Measurements from ENCODE around the gene LIX1L.

LIX1L gene

DNA sequence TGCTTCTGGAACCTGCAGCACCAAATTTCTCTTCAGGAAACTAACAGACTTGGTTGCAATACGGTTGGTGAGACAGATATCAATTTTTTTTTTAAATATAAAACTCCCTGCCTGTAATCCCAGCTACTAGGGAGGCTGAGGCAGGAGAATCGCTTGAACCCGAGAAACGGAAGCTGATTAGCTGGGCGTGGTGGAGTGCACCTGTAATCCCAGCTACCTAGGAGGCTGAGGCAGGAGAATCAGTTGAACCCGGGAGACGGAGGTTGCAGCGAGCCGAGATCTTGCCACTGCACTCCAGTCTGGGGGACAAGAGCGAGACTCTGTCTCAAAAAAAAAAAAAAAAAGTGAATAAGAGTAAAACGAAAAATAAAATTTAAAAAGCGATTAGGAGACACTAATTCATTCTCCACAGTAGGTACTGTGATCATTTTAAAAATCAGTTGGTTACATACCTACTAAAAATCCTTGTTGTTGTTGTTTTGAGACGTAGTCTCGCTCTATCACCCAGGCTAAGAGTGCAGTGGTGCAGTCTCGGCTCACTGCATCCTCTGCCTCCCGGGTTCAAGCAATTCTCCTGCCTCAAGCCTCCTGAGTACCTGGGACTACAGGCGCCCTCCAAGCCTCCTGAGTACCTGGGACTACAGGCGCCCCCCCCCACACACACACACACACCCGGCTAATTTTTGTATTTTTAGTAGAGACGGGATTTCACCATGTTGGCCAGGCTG is 29.7 kb downstream of the LIX1L start (continued):
- TF ChIP-seq ZFP30 (CRISPR knock-in tag; IDR thresholded peaks at IDR 0.05), result no peak
- TF ChIP-seq, protein P1, sequence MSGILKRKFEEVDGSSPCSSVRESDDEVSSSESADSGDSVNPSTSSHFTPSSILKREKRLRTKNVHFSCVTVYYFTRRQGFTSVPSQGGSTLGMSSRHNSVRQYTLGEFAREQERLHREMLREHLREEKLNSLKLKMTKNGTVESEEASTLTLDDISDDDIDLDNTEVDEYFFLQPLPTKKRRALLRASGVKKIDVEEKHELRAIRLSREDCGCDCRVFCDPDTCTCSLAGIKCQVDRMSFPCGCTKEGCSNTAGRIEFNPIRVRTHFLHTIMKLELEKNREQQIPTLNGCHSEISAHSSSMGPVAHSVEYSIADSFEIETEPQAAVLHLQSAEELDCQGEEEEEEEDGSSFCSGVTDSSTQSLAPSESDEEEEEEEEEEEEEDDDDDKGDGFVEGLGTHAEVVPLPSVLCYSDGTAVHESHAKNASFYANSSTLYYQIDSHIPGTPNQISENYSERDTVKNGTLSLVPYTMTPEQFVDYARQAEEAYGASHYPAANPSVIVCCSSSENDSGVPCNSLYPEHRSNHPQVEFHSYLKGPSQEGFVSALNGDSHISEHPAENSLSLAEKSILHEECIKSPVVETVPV (CRISPR knock-in tag; IDR thresholded peaks at IDR 0.05), result no peak; the same call in 1 of the 2 replicates
- no peak for TF ChIP-seq GLIS3 (CRISPR knock-in tag; IDR thresholded peaks at IDR 0.05)
- no peak for TF ChIP-seq SNAI2 (CRISPR knock-in tag; IDR thresholded peaks at IDR 0.05)
- TF ChIP-seq CSDC2 (CRISPR knock-in tag; IDR thresholded peaks at IDR 0.05), result no peak

DNA sequence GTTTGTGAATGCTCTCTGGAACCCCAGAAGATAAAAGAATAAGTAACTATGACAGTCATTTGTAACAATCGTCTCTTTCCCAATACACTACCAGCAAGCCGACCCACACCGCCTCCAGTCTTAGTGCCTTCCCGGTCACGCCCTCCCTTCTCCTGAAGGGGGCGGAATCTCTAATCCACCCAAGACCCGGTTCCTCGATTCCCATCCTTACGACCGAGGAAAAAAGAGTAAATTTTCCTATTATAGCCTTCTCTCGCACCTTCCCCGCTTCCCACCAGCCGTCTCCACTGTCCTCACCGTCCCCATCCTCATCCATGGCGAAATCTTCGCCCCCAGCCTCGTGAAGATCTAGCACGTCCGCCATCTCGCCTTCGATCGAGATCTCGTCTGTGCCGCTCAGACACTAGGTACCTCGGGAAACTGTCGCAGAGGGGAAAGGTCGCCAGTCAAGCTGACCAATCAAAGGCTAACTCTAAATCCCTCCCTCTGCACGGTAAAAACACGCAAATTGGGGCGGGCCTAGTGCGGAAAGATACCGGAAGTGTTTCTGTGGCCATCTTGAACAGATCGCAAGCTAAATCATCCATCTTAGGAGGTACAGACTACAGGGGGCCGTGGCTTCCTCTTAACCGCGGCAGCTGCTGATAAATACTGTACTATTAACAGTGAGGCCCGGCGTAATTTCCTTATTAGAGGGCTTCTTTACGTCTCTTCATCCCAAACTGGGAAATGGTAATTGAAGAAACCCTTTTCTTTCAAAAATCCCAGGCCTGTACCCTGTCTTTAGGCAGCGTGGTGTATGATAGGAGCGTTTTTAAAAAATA is 30.5 kb downstream of the LIX1L start, which contains the start of gene RBM8A:
Gene RBM8A, minus strand, starts transcription at position 422 of the 824 bp plus-strand sequence. Its CDS starts 58 bp downstream, at position 364.
- ATAC-seq, result peak; percentile 99
- TF ChIP-seq TOX (CRISPR knock-in tag; IDR thresholded peaks at IDR 0.05; ENCODE audit: borderline replicate concordance) (0 out of 2 replicates have a peak, but pooled peaks have one; percentile 24), ZFP3 (CRISPR knock-in tag; IDR thresholded peaks at IDR 0.05) (no peak)
- TF ChIP-seq, protein P1 (CRISPR knock-in tag; IDR thresholded peaks at IDR 0.05), result 0 out of 2 replicates have a peak, but pooled peaks have one; percentile 46

DNA sequence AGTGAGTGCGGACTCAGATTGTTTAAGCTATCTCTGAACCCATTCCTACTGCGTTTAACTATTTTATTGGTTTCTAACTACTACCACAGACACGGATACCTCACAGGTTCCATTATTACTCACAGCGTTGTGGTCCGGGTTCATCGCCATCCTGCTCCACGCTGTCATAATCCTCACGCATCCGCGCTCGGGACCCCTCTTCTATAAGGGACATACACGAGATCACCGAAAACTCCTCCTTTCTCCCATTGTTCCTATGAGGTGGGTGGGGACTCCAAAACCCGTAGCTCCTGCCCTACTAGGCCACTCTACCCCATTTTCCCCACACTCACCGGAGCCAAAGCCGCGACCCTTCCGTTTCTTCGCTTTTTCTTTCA is 31.1 kb downstream of the LIX1L start:
- TF ChIP-seq ZFP30 (CRISPR knock-in tag; IDR thresholded peaks at IDR 0.05), result no peak
- TF ChIP-seq ZC3H10 (CRISPR knock-in tag; IDR thresholded peaks at IDR 0.05), result no peak
- no peak for TF ChIP-seq RARB (CRISPR knock-in tag; IDR thresholded peaks at IDR 0.05)
- TF ChIP-seq, protein P2, sequence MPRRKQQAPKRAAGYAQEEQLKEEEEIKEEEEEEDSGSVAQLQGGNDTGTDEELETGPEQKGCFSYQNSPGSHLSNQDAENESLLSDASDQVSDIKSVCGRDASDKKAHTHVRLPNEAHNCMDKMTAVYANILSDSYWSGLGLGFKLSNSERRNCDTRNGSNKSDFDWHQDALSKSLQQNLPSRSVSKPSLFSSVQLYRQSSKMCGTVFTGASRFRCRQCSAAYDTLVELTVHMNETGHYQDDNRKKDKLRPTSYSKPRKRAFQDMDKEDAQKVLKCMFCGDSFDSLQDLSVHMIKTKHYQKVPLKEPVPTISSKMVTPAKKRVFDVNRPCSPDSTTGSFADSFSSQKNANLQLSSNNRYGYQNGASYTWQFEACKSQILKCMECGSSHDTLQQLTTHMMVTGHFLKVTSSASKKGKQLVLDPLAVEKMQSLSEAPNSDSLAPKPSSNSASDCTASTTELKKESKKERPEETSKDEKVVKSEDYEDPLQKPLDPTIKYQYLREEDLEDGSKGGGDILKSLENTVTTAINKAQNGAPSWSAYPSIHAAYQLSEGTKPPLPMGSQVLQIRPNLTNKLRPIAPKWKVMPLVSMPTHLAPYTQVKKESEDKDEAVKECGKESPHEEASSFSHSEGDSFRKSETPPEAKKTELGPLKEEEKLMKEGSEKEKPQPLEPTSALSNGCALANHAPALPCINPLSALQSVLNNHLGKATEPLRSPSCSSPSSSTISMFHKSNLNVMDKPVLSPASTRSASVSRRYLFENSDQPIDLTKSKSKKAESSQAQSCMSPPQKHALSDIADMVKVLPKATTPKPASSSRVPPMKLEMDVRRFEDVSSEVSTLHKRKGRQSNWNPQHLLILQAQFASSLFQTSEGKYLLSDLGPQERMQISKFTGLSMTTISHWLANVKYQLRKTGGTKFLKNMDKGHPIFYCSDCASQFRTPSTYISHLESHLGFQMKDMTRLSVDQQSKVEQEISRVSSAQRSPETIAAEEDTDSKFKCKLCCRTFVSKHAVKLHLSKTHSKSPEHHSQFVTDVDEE (CRISPR knock-in tag; IDR thresholded peaks at IDR 0.05), result no peak
- no peak for TF ChIP-seq ZFP3 (CRISPR knock-in tag; IDR thresholded peaks at IDR 0.05)
- no peak for TF ChIP-seq OSR1 (CRISPR knock-in tag; IDR thresholded peaks at IDR 0.05)
- no peak for TF ChIP-seq ZNF70 (CRISPR knock-in tag; IDR thresholded peaks at IDR 0.05)
- TF ChIP-seq ZNF8 (CRISPR knock-in tag; IDR thresholded peaks at IDR 0.05), result no peak
- TF ChIP-seq, protein P1 (CRISPR knock-in tag; IDR thresholded peaks at IDR 0.05), result no peak
- TF ChIP-seq BACH2 (CRISPR knock-in tag; IDR thresholded peaks at IDR 0.05; ENCODE audit: borderline replicate concordance), result no peak
- no peak for TF ChIP-seq ISL1 (CRISPR knock-in tag; IDR thresholded peaks at IDR 0.05)
- no peak for TF ChIP-seq TCF4 (CRISPR knock-in tag; IDR thresholded peaks at IDR 0.05; ENCODE audit: borderline replicate concordance)
- TF ChIP-seq CSDC2 (CRISPR knock-in tag; IDR thresholded peaks at IDR 0.05), result no peak
- no peak for TF ChIP-seq ZNF565 (CRISPR knock-in tag; conservative IDR thresholded peaks at IDR 0.05; ENCODE audit: low read depth)
- TF ChIP-seq GLIS3 (CRISPR knock-in tag; IDR thresholded peaks at IDR 0.05), result no peak
- TF ChIP-seq, protein P3, sequence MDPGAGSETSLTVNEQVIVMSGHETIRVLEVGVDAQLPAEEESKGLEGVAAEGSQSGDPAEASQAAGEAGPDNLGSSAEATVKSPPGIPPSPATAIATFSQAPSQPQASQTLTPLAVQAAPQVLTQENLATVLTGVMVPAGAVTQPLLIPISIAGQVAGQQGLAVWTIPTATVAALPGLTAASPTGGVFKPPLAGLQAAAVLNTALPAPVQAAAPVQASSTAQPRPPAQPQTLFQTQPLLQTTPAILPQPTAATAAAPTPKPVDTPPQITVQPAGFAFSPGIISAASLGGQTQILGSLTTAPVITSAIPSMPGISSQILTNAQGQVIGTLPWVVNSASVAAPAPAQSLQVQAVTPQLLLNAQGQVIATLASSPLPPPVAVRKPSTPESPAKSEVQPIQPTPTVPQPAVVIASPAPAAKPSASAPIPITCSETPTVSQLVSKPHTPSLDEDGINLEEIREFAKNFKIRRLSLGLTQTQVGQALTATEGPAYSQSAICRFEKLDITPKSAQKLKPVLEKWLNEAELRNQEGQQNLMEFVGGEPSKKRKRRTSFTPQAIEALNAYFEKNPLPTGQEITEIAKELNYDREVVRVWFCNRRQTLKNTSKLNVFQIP (CRISPR knock-in tag; IDR thresholded peaks at IDR 0.05; ENCODE audit: borderline replicate concordance, low read depth), result no peak
- TF ChIP-seq, protein P4, sequence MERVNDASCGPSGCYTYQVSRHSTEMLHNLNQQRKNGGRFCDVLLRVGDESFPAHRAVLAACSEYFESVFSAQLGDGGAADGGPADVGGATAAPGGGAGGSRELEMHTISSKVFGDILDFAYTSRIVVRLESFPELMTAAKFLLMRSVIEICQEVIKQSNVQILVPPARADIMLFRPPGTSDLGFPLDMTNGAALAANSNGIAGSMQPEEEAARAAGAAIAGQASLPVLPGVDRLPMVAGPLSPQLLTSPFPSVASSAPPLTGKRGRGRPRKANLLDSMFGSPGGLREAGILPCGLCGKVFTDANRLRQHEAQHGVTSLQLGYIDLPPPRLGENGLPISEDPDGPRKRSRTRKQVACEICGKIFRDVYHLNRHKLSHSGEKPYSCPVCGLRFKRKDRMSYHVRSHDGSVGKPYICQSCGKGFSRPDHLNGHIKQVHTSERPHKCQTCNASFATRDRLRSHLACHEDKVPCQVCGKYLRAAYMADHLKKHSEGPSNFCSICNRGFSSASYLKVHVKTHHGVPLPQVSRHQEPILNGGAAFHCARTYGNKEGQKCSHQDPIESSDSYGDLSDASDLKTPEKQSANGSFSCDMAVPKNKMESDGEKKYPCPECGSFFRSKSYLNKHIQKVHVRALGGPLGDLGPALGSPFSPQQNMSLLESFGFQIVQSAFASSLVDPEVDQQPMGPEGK (CRISPR knock-in tag; IDR thresholded peaks at IDR 0.05; ENCODE audit: borderline replicate concordance), result no peak
- ATAC-seq, result peak; percentile 6

Measured in SK-N-SH treated with all-trans-retinoic acid at 6 μM for 48 hours (cell line).